DMS53 treated with DMSO at 0.1 percent for 48 hours (cell line): Measurements from ENCODE around the gene TMEM259.
A peak's percentile ranks its signal among the peaks of the same experiment; 100 is the strongest.

Source experiments
- DNase-seq: peaks from one replicate; lab custom pipeline; 2025; ENCODE audit not compliant: unreplicated experiment; lab: John Stamatoyannopoulos, UW

The TMEM259 gene

GRCh38 chr19:1020868-1021425, at the start of gene TMEM259:
Gene TMEM259 (minus strand): TSS chr19:1021123. CDS start chr19:1020996, 127 bp downstream.
- peak; percentile 85 for DNase-seq

GRCh38 chr19:1070576-1070930, 49.6 kb upstream of the TMEM259 start:
- DNase-seq: no peak

GRCh38 chr19:1069009-1069779, 48.3 kb upstream of the TMEM259 start:
- no peak for DNase-seq

GRCh38 chr19:1068009-1069001, 47.4 kb upstream of the TMEM259 start:
- no peak for DNase-seq

DNA sequence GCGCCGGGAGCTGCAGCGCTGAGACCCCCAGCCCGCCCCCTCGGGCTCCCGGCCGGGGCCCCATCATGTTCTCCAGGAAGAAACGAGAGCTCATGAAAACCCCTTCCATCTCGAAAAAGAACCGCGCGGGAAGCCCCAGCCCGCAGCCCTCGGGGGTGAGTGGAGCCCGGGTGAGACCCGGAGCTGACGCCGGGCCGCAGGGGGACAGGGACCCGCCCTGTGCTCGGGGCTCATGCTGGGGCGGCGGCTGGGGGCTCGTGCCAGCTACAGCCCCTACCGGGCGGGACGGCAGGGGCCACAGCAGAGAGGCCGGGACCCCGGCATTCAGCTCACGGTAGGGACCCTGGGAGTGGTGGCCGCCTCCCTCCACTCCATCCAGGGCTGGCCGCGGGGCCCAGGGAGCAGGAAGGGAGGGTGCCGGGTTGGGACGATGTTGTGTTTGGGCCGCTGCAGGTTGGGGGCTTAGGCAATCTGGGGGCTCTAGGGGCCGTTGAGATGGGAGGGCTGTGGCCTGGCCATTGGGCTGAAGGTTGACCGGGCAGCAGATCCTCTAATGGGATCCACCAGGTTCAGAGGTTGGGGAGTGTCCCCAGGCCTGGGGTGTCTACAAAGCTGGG, 46.5 kb upstream of the TMEM259 start:
- no peak for DNase-seq

DNA sequence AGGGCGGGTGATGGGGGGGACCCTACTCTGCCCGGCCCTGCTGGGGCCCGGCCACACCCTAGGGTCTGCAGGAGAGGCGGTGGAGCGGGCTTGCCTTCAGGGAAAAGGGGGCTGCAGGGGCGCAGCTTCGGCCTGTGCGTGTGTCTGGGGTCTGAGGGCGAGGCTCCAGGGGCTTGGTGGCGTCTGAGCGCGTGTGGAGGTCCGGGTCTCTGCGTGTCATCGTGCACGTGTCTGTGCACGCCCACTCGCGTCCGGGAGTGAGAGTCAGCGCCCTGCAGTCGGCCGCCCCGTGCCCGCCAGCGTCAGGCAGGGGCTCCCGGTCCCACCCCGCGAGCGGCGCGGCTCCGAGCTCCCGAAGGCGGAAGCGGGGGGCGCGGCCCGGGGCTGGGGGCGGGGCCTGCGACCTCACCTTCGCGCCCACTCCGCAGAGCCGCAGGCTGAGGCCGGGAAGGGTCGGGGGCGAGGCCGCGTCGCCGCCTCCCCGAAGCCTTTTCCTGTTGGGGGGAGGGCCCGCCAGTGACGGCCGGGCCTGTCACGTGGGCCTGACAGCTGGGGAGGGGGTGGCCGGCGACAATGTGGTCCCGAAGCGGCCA, 45.9 kb upstream of the TMEM259 start, which contains the start of gene ARHGAP45:
ARHGAP45 (plus strand) TSS at position 420 of the 593 bp plus-strand sequence. CDS start 239 bp downstream, outside the sequence.
- DNase-seq: no peak

- no peak for DNase-seq
Observed at GRCh38 chr19:1066251-1066747, 45.4 kb upstream of the TMEM259 start.

DNA sequence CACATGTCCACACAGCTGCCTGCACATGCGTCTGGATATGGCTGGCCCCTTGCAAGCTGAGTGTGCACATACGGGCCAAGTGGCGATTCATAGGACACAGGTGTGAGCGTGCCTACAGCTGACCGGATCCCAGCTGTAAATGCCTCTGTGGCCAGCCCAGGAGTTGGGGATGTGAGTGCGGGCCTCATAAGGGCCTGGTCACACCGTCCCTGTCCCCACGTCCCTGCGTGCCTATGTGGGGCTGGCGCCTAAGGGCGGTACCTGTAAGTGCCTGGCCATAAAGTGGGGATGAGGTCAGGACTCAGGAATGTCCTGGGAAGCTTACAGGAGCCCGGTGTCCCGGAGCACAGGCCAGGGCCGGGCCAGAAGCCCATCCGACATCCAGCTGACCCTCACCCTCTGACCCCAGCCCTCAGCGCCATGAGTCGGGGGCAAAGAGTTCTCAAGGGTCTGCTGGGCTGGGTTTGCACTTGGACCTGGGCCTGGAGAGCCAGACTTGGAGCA, 44.7 kb upstream of the TMEM259 start:
- no peak for DNase-seq

- DNase-seq: peak; percentile 20
Observed at GRCh38 chr19:1064661-1065605, 44.0 kb upstream of the TMEM259 start.

DNA sequence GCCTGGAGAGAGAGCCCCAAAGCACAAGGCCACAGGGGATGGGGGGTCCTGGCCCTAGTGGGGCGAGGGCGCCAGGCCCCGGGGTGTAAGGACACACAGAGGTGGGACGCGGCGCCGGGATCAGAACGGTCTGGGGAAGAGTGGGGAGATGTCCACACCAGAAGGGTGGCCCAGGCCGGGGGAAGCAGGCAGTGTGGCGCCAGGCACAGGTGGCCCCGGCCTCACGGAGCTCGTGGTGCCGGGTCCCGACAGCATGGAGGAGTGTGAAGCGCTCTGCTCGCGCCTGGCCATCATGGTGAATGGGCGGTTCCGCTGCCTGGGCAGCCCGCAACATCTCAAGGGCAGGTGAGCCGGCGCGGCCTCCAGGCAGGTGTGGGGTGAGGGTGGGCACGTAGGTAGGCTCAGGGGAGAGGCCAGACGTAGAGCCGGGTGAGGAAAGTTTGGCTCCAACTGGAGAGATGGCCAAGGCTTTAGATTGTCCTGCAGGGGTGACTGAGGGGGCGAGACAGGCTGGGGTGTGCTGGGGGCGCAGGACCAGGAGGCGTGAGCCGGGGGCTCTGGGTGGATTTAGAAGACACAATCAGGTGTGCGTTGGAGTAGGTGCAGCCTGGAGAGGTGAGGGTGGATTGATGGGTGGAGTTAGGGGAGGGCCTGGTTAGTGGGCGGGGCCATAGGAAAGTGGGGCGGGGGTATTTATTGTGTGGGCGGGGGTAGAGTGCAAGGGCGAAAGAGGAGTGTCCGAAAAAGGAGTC, 43.2 kb upstream of the TMEM259 start:
- DNase-seq: no peak

- DNase-seq: no peak
Observed at GRCh38 chr19:1063030-1063908, 42.3 kb upstream of the TMEM259 start.

DNA sequence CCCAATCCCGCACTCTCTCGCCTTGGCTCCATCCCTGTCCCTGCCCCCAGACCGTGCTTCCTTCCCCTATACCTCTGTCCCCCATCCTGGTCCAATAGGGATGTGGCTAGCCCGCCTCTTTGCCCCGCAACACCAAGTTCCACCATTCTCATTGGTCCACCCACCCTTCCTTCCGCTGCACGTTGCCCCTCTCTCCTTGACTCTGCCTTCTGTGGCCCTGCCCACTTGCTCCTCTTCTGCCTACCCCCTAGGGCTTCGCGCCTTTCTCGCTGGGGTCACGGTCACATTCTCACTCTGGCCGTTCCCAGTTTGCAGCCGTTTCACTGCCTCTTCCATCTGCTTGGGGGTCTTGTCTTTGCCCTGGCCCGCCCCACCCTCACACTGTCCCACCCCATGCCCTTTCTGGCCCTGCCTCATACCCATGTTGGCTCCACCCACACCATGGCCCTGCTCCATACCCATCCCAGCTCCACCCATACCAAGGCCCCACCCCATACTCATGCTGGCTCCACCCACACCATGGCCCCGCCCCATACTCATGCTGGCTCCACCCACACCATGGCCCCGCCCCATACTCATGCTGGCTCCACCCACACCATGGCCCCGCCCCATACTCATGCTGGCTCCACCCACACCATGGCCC, 41.6 kb upstream of the TMEM259 start:
- no peak for DNase-seq

DNA sequence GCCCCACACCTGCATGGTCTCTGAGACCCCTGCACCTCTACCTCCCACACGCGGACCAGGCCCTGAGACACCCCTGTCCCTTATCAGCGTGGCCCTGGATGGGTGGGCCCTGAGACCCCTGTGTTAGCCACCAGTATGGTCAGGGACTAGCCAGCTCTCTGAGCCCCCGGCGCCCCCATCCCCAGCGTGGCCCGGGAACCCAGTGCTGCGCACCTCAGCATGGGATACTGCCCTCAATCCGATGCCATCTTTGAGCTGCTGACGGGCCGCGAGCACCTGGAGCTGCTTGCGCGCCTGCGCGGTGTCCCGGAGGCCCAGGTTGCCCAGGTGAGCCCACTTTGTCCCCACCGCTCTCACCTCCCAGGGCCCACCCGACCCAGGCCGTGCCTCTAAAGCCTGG, 41.1 kb upstream of the TMEM259 start:
- no peak for DNase-seq

DNA sequence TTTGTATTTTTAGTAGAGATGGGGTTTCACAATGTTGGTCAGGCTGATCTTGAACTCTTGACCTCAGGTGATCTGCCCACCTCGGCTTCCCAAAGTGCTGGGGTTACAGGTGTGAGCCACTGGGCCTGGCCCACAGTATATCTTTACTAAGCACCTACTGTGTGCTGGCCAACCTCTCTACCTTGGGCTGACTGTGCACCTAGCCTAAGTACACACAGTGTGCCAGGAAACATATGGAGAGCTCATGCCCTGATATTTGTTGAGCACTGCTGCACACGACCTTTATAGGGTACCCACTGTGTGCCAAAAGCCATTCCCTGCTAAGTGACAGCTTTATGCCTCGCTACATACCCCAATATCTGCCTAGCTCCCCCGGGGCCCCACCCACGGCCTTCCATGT, 39.8 kb upstream of the TMEM259 start:
- no peak for DNase-seq

DNA sequence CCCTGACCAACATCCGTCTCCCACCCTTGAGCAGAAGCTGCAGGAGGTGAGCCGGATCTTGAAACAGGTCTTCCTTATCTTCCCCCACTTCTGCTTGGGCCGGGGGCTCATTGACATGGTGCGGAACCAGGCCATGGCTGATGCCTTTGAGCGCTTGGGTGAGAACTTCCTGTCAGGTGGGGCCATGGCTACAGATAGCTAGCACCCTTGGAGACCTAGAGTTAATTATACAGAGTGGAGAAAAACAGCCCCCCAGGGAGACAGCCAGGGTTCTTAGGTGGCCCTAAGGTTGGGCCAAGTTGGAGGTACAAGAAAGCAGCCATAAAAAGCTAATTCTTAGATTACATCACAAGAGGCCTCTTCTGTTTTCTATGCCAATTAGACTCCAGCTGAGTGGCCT, 37.2 kb upstream of the TMEM259 start:
- no peak for DNase-seq

- peak; percentile 22 for DNase-seq
Observed at GRCh38 chr19:1057176-1057855, 36.4 kb upstream of the TMEM259 start.
